SU-DHL-6 (cell line): ENCODE measurements around the gene CHD6.

Experiments used
- CTCF ChIP-seq: fragments of 200-600 bp; sonication (generic); IDR thresholded peaks from one replicate; pipeline ENCODE4 v1.5.1; 2017; ENCODE audit warnings: antibody characterized with exemption, mild to moderate bottlenecking, low read length, moderate library complexity; ENCODE audit not compliant: insufficient read depth, poor library complexity, severe bottlenecking
- EZH2phosphoT487 ChIP-seq: fragments of 200-600 bp; sonication (generic), shearing (Covaris generic); conservative IDR thresholded peaks from 2 replicates; pipeline ENCODE4 v1.6.1; 2018; ENCODE audit warnings: mild to moderate bottlenecking, antibody characterized with exemption, low read length, moderate library complexity, mixed read lengths

- TF ChIP-seq CTCF (no peak), EZH2phosphoT487 (no peak)
These were observed 142.2 kb downstream of the CHD6 start for GRCh38 chr20:41476013-41476441.
